Measurements from ENCODE around the gene RB1.

Gene RB1

GRCh38 chr13:48292650-48293049 is 10.9 kb upstream of the RB1 start:
- POLR2A ChIA-PET, result no interaction called here
- DNase-seq (ENCODE audit: extremely low spot score), result no peak
- no peak for TF ChIP-seq CTCF (IDR thresholded peaks at IDR 0.05; ENCODE audit: control extremely low read depth, extremely low read depth, low read depth, missing control alignments)
- CTCF ChIA-PET, result interaction anchor here (1.2 to 1.5 kb wide), 2 partner anchors 10 to 17 kb away, joined by 3 to 6 read pairs; no protein-coding TSS in a partner anchor

GRCh38 chr13:48294653-48295052 is 8.9 kb upstream of the RB1 start:
- CTCF ChIA-PET, result interaction anchor here (1.4 kb wide), 1 partner anchor 474 kb away, joined by 3 read pairs; no protein-coding TSS in a partner anchor
- TF ChIP-seq CTCF (IDR thresholded peaks at IDR 0.05; ENCODE audit: control extremely low read depth, extremely low read depth, low read depth, missing control alignments), result no peak

GRCh38 chr13:48295271-48295670 is 8.3 kb upstream of the RB1 start:
- no peak for TF ChIP-seq CTCF (IDR thresholded peaks at IDR 0.05; ENCODE audit: control extremely low read depth, extremely low read depth, low read depth, missing control alignments)
- ChIA-PET POLR2A (no interaction called here), CTCF (interaction anchor here (0.6 kb wide), 1 partner anchor 605 kb away, joined by 3 read pairs; no protein-coding TSS in a partner anchor)
- DNase-seq (ENCODE audit: extremely low spot score), result no peak

More at GRCh38 chr13:48294653-48295052, 8.9 kb upstream of the RB1 start:
- POLR2A ChIA-PET, result no interaction called here
- DNase-seq (ENCODE audit: extremely low spot score), result no peak

GRCh38 chr13:48296528-48296927 is 7.0 kb upstream of the RB1 start:
- ChIA-PET CTCF (interaction anchor here (1.1 kb wide), 1 partner anchor 283 kb away, joined by 5 read pairs; no protein-coding TSS in a partner anchor), POLR2A (no interaction called here)
- no peak for TF ChIP-seq CTCF (IDR thresholded peaks at IDR 0.05; ENCODE audit: control extremely low read depth, extremely low read depth, low read depth, missing control alignments)
- no peak for DNase-seq (ENCODE audit: extremely low spot score)

GRCh38 chr13:48297131-48297786 is 6.3 kb upstream of the RB1 start:
- TF ChIP-seq CTCF (IDR thresholded peaks at IDR 0.05; ENCODE audit: control extremely low read depth, extremely low read depth, low read depth, missing control alignments), result no peak
- POLR2A ChIA-PET, result no interaction called here
- no peak for DNase-seq (ENCODE audit: extremely low spot score)
- CTCF ChIA-PET, result interaction anchor here (1.1 kb wide), 1 partner anchor 282 kb away, joined by 5 read pairs; no protein-coding TSS in a partner anchor

GRCh38 chr13:48299591-48299990 is 4.0 kb upstream of the RB1 start:
- ChIA-PET POLR2A (no interaction called here), CTCF (interaction anchor here (1.3 kb wide), 1 partner anchor 8 kb away, joined by 4 read pairs; no protein-coding TSS in a partner anchor)
- DNase-seq (ENCODE audit: extremely low spot score), result no peak
- TF ChIP-seq CTCF (IDR thresholded peaks at IDR 0.05; ENCODE audit: control extremely low read depth, extremely low read depth, low read depth, missing control alignments), result no peak
